ENCODE measurements around the gene CADM1.

CADM1 gene

GRCh38 chr11:115501893-115502589 lies 2.2 kb downstream of the CADM1 start:
- Histone ChIP-seq H3K27ac (ENCODE audit: low read depth, low read length) (no peak overlapping the region), H3K4me3 (ENCODE audit: low read length) (no peak overlapping the region), H3K9me3 (ENCODE audit: control insufficient read depth, insufficient read depth, low read length) (no peaks in the 10 kb centered on the region), H3K4me1 (ENCODE audit: control insufficient read depth, low read length) (no peaks in the 10 kb centered on the region), H3K79me2 (ENCODE audit: control insufficient read depth, low read length) (no peaks in the 10 kb centered on the region), H3F3A (ENCODE audit: control insufficient read depth, insufficient read depth) (no peaks in the 10 kb centered on the region), H3K27me3 (ENCODE audit: control insufficient read depth, low read length) (peaks cover 8% of the 10 kb centered on the region), H3K4me2 (ENCODE audit: low read length) (no peak overlapping the region), H3K9me2 (replicated peaks; ENCODE audit: control insufficient read depth, low read length) (no peaks in the 10 kb centered on the region), H4K20me1 (ENCODE audit: control insufficient read depth, insufficient read depth, low read depth, low read length) (no peaks in the 10 kb centered on the region), H3K36me3 (ENCODE audit: control insufficient read depth, low read length) (no peaks in the 10 kb centered on the region)
- TF ChIP-seq CTCF (IDR thresholded peaks at IDR 0.05; ENCODE audit: low read depth, low read length, poor library complexity, severe bottlenecking) (no peak), EZH2phosphoT487 (IDR thresholded peaks at IDR 0.05; ENCODE audit: borderline replicate concordance, low read length) (no peak)

GRCh38 chr11:115501502-115501892 lies 2.7 kb downstream of the CADM1 start:
- H3F3A ChIP-seq (ENCODE audit: control insufficient read depth, insufficient read depth) = no peaks in the 10 kb centered on the region
- TF ChIP-seq CTCF (IDR thresholded peaks at IDR 0.05; ENCODE audit: low read depth, low read length, poor library complexity, severe bottlenecking) (no peak), EZH2phosphoT487 (IDR thresholded peaks at IDR 0.05; ENCODE audit: borderline replicate concordance, low read length) (no peak)
- no peaks in the 10 kb centered on the region for H3K4me1 ChIP-seq (ENCODE audit: control insufficient read depth, low read length)
- H3K36me3 ChIP-seq (ENCODE audit: control insufficient read depth, low read length) = no peaks in the 10 kb centered on the region
- H3K4me2 ChIP-seq (ENCODE audit: low read length) = no peak overlapping the region
- peaks cover 8% of the 10 kb centered on the region for H3K27me3 ChIP-seq (ENCODE audit: control insufficient read depth, low read length)
- H3K4me3 ChIP-seq (ENCODE audit: low read length) = no peak overlapping the region
- H3K9me3 ChIP-seq (ENCODE audit: control insufficient read depth, insufficient read depth, low read length) = no peaks in the 10 kb centered on the region
- H3K27ac ChIP-seq (ENCODE audit: low read depth, low read length) = no peak overlapping the region
- H4K20me1 ChIP-seq (ENCODE audit: control insufficient read depth, insufficient read depth, low read depth, low read length) = no peaks in the 10 kb centered on the region
- H3K9me2 ChIP-seq (replicated peaks; ENCODE audit: control insufficient read depth, low read length) = no peaks in the 10 kb centered on the region
- H3K79me2 ChIP-seq (ENCODE audit: control insufficient read depth, low read length) = no peaks in the 10 kb centered on the region

- no peaks in the 10 kb centered on the region for H3K4me1 ChIP-seq (ENCODE audit: control insufficient read depth, low read length)
These were observed 3.4 kb downstream of the CADM1 start for GRCh38 chr11:115500547-115501501.

More at GRCh38 chr11:115500547-115501501, 3.4 kb downstream of the CADM1 start:
- Histone ChIP-seq H3K36me3 (ENCODE audit: control insufficient read depth, low read length) (no peaks in the 10 kb centered on the region), H3K9me2 (replicated peaks; ENCODE audit: control insufficient read depth, low read length) (no peaks in the 10 kb centered on the region), H3K79me2 (ENCODE audit: control insufficient read depth, low read length) (no peaks in the 10 kb centered on the region), H3K27ac (ENCODE audit: low read depth, low read length) (no peak overlapping the region), H3F3A (ENCODE audit: control insufficient read depth, insufficient read depth) (no peaks in the 10 kb centered on the region), H3K9me3 (ENCODE audit: control insufficient read depth, insufficient read depth, low read length) (no peaks in the 10 kb centered on the region), H4K20me1 (ENCODE audit: control insufficient read depth, insufficient read depth, low read depth, low read length) (no peaks in the 10 kb centered on the region), H3K27me3 (ENCODE audit: control insufficient read depth, low read length) (peaks cover 8% of the 10 kb centered on the region), H3K4me3 (ENCODE audit: low read length) (no peak overlapping the region), H3K4me2 (ENCODE audit: low read length) (no peak overlapping the region)
- TF ChIP-seq CTCF (IDR thresholded peaks at IDR 0.05; ENCODE audit: low read depth, low read length, poor library complexity, severe bottlenecking) = no peak
- TF ChIP-seq EZH2phosphoT487 (IDR thresholded peaks at IDR 0.05; ENCODE audit: borderline replicate concordance, low read length) = no peak
